ENCODE measurements around the gene CTSO. TPM values are rescaled to one million over a fixed set of nuclear protein-coding genes. Genes with fewer than 3 reads are reported as not detected.

Gene CTSO
- total and polyA plus RNA-seq, 10 donors, result 8.0 to 48.7 (median 25.6) TPM

GRCh38 chr4:155914782-155915181, 38.9 kb downstream of the CTSO start:
- intact Hi-C loops (cut with DNase I; ENCODE audit: low total_unique reads), result no loop called here
- Histone ChIP-seq H3K27me3 (replicated peaks in 1 of 7) (no peaks in the 10 kb centered on the region), H3K9me3 (no peaks in the 10 kb centered on the region), H3K36me3 (no peaks in the 10 kb centered on the region), H3K4me1 (no peaks in the 10 kb centered on the region), H3K4me3 (no peak overlapping the region), H3K27ac (no peak overlapping the region)
- WGBS, 5 donors, result 54 to 63% (median 58%) methylated on average over 5 of the region's 5 CpGs
- no peak for TF ChIP-seq CTCF (IDR thresholded peaks at IDR 0.05 in 8 of 11, conservative IDR thresholded peaks at IDR 0.05 in 3 of 11)
- no peak for TF ChIP-seq POLR2A (IDR thresholded peaks at IDR 0.05)
- no peak for TF ChIP-seq POLR2AphosphoS5 (IDR thresholded peaks at IDR 0.05)
- DNase-seq, result no peak

DNA sequence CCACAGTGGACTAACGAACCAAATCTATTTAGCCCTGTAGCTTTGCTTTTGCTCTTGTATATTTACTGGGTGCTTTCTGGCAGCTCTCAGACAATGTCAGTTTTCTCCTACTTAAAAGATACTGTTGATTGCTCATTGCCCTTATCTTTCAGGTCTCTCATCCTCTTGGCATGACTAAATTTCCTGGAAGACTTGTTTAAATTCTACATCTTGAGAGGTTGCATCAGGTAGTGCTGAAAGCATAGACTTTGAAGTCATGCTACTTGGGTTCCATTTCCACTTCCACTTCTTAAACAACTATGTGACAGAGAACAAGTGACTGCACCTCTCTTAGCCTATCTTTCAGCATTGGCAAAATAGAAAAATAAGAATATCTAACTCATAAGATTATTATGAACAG, 41.8 kb downstream of the CTSO start:
- WGBS, 5 donors, result 70 to 92% (median 84%) methylated on average over 1 of the region's 1 CpG
- Histone ChIP-seq H3K27ac (no peak overlapping the region), H3K27me3 (replicated peaks in 1 of 7) (no peaks in the 10 kb centered on the region), H3K4me3 (no peak overlapping the region), H3K9me3 (no peaks in the 10 kb centered on the region), H3K36me3 (no peaks in the 10 kb centered on the region), H3K4me1 (no peaks in the 10 kb centered on the region)
- no peak for DNase-seq
- TF ChIP-seq POLR2A (IDR thresholded peaks at IDR 0.05), result no peak
- TF ChIP-seq CTCF (IDR thresholded peaks at IDR 0.05 in 8 of 11, conservative IDR thresholded peaks at IDR 0.05 in 3 of 11), result no peak
- TF ChIP-seq POLR2AphosphoS5 (IDR thresholded peaks at IDR 0.05), result no peak
- intact Hi-C loops (cut with DNase I; ENCODE audit: low total_unique reads), result no loop called here

GRCh38 chr4:155909615-155910226, 43.9 kb downstream of the CTSO start:
- Histone ChIP-seq H3K4me1 (no peaks in the 10 kb centered on the region), H3K4me3 (no peak overlapping the region), H3K27me3 (replicated peaks in 1 of 7) (no peaks in the 10 kb centered on the region), H3K36me3 (no peaks in the 10 kb centered on the region), H3K27ac (no peak overlapping the region), H3K9me3 (no peaks in the 10 kb centered on the region)
- no peak for DNase-seq
- WGBS, 5 donors, result 84 to 93% (median 88%) methylated on average over 3 of the region's 3 CpGs
- intact Hi-C loops (cut with DNase I; ENCODE audit: low total_unique reads), result no loop called here
- TF ChIP-seq CTCF (IDR thresholded peaks at IDR 0.05 in 8 of 11, conservative IDR thresholded peaks at IDR 0.05 in 3 of 11) (no peak), POLR2A (IDR thresholded peaks at IDR 0.05) (no peak), POLR2AphosphoS5 (IDR thresholded peaks at IDR 0.05) (no peak)

- TF ChIP-seq POLR2AphosphoS5 (IDR thresholded peaks at IDR 0.05) (no peak), POLR2A (IDR thresholded peaks at IDR 0.05) (no peak), CTCF (IDR thresholded peaks at IDR 0.05 in 8 of 11, conservative IDR thresholded peaks at IDR 0.05 in 3 of 11) (no peak)
- intact Hi-C loops (cut with DNase I; ENCODE audit: low total_unique reads), result no loop called here
- no peaks in the 10 kb centered on the region for H3K36me3 ChIP-seq
- peak overlapping the region in 2 of 8 donors; percentile 20 to 32 for H3K27ac ChIP-seq
- no peaks in the 10 kb centered on the region for H3K9me3 ChIP-seq
- DNase-seq, result no peak
- H3K4me1 ChIP-seq, result no peaks in the 10 kb centered on the region
- H3K27me3 ChIP-seq (replicated peaks in 1 of 7), result no peaks in the 10 kb centered on the region
- 74 to 92% (median 79%) methylated on average over 4 of the region's 4 CpGs for whole genome bisulfite sequencing, 5 donors
- H3K4me3 ChIP-seq, result no peak overlapping the region
Measured at GRCh38 chr4:155908187-155909139, 45.2 kb downstream of the CTSO start.
